ENCODE measurements around the gene ZNF616. TPM values are rescaled to one million over a fixed set of nuclear protein-coding genes. Genes with fewer than 3 reads are reported as not detected.
"Not testable (repeated sequence)": the region's sequence is repeated elsewhere in the genome, so short reads cannot be mapped to it uniquely, and the experiment has no call there.

The ZNF616 gene
- total RNA-seq, 1 donor from 2014 or later = 6.7 TPM

DNA sequence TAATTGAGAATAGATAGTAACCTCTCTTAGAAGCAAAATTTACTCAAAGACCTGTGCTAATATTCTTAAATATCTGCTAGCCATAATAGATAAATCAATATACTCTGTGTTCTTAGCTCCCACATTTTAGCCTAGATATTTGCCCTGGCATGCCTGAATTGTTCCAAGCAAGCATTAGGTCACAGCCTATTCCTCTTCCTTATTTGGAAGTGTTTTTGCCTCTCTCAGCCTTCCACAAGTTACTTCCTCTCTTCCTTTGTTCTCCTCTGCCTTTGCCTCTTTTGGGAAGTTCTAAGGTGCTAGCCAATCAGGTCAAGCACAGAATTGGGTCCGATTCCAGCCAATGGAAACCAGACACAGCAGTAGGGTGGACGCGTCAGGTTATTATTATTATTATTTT is 43.3 kb downstream of the ZNF616 start:
- Mint-ChIP-seq H3K36me3 (ENCODE audit: low read depth) (peaks cover 32% of the 10 kb centered on the region), H3K9me3 (peaks cover 76% of the 10 kb centered on the region), H3K4me1 (ENCODE audit: low read depth) (peaks cover 22% of the 10 kb centered on the region), H3K4me3 (peak overlapping the region; percentile 92)
- H3K27ac Mint-ChIP-seq; DNase-seq (ENCODE audit: low spot score); H3K27me3 Mint-ChIP-seq (ENCODE audit: insufficient read depth); intact Hi-C loops (cut with micrococcal nuclease): not testable (repeated sequence)

DNA sequence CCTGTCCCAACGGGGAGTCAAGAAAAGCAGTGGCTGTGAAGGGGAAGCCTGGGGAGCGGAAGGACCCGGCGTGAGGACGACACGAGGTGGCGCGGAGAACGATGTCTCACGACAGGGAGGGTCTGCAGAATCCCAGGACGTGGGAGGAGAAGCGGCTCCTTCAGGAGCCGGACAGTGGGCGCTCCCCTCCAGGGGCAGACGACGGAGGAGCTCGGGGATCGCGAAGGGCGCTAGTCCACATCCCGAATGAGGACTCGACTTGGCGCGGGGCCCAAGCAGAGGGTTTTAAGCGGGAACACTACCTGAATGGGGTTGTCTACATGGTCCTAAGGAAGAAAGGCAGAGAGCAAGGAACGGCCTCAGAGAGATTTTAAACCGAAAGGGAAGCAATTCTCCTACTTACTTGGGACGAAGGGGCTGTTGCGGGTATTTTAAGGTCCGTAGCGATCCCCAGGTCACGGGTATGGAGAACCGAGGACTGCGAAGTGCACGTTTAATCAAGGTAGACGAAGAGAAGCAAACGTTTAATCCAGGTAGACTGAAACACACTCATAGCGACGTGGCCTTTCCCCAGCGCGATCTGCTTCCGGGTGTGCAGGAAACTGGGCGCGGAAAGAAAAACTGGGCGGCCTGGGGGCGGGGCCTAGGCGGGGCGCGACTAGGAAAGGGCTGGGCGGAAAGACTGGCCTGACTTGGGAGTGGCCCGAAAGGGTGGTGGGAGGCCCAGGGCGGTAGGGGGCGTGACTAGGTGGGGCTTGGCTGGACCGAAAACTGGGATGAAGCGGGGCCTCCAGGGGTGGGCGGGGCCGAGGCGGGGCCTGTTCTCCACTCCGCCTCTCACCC is 44.3 kb downstream of the ZNF616 start, which contains the start of gene ZNF841:
ZNF841 (minus strand) TSS at position 594 of the 843 bp plus-strand sequence. CDS start 10,964 bp downstream, outside the sequence.
- Mint-ChIP-seq H3K4me3 (peak within 1 kb of the TSS; percentile 92), H3K4me1 (ENCODE audit: low read depth) (peaks cover 22% of the 10 kb centered on the region), H3K36me3 (ENCODE audit: low read depth) (peaks cover 38% of the 10 kb centered on the region), H3K27me3 (ENCODE audit: insufficient read depth) (no peaks in the 10 kb centered on the region), H3K27ac (peak within 1 kb of the TSS; percentile 90), H3K9me3 (peaks cover 85% of the 10 kb centered on the region)
- intact Hi-C loops (cut with micrococcal nuclease) = loop anchor here (1.0 to 2.0 kb wide), 4 partner anchors 44 to 95 kb away; partner anchors contain the start of genes PPP2R1A, ZNF432, ZNF614 and ZNF616
- DNase-seq (ENCODE audit: low spot score) = peak; percentile 81

DNA sequence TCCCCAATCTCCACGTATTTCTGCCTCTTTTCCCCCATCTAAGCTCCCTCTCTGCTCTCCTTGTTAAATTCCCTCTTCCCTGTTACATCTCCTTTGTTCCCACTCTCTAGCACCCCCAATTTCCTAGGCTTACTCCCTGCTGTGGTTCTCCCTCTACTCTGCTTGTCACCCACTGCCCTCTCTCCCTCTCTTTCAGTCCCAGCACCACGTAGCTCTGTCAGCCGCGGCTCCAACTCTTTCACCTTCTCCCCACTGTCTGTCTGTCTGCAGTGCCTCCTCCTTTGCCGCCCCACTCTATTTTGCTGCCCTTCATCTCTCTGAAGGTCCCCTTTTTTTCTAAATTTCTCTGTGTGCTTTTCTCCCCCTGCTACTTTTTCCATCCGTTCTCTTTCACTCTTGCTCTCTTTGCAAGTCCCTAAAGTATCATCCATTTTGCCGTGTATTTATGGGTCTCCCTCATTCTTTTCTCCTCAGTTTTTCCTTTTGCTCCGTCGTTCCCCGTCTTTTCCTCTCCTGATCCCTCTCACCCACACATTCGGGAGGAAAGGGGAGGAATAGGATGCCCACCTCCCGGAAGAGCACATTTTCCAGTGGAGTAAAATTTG is 45.1 kb downstream of the ZNF616 start:
- Mint-ChIP-seq H3K4me1 (ENCODE audit: low read depth) (peaks cover 22% of the 10 kb centered on the region), H3K36me3 (ENCODE audit: low read depth) (peaks cover 46% of the 10 kb centered on the region), H3K9me3 (peaks cover 89% of the 10 kb centered on the region), H3K27me3 (ENCODE audit: insufficient read depth) (no peaks in the 10 kb centered on the region), H3K27ac (peak overlapping the region; percentile 90), H3K4me3 (peak overlapping the region; percentile 92)
- intact Hi-C loops (cut with micrococcal nuclease) = loop anchor here (1.0 to 2.0 kb wide), 4 partner anchors 45 to 96 kb away; partner anchors contain the start of genes PPP2R1A, ZNF432, ZNF614 and ZNF616
- DNase-seq (ENCODE audit: low spot score) = no peak

DNA sequence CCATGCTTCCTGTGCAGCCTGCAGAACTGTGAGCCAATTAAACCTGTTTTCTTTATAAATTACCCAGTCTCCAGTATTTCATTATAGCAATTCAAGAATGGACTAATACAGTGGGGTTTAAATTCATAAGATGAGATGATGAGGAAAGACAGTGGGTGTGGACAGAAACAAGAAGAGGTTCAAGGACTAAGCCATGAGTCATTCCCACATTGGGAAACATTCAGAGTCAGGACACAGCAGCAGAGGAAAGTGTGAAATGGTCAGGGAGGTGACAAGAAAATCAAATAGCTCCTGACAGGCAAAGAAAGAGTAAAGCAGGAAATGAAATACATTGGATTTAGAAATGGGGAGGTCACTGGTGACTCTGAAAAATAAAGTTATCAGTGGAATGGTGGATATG is 53.3 kb downstream of the ZNF616 start:
- intact Hi-C loops (cut with micrococcal nuclease) = no loop called here
- peaks cover 80% of the 10 kb centered on the region for H3K9me3 Mint-ChIP-seq
- H3K27me3 Mint-ChIP-seq (ENCODE audit: insufficient read depth) = no peaks in the 10 kb centered on the region

DNA sequence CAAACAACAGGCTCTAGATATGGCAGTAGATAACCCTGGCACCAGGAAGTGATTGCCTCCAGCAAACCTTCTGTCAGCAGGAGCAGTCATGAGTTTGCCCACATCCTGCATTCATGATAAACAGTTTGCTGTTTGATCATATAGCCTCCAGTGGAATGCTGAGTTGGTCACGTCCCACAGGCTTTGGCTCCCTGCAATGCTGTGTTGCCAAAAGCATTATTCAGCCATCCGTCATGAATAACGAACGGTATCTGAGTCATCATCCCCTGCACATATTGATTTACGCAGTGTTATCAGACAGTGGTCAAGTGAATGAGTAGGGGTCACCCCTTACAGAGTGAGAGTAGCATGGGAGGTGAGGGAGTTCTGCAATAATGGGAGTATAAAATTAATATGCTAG is 69.2 kb downstream of the ZNF616 start:
- Mint-ChIP-seq H3K9me3 (peaks cover 81% of the 10 kb centered on the region), H3K4me3 (no peak overlapping the region), H3K27me3 (ENCODE audit: insufficient read depth) (no peaks in the 10 kb centered on the region), H3K27ac (no peak overlapping the region), H3K4me1 (ENCODE audit: low read depth) (no peaks in the 10 kb centered on the region), H3K36me3 (ENCODE audit: low read depth) (peaks cover 83% of the 10 kb centered on the region)
- intact Hi-C loops (cut with micrococcal nuclease) = no loop called here
- no peak for DNase-seq (ENCODE audit: low spot score)

More for the DNA sequence above, 53.3 kb downstream of the ZNF616 start:
- H3K4me1 Mint-ChIP-seq (ENCODE audit: low read depth) = no peaks in the 10 kb centered on the region
- no peak overlapping the region for H3K4me3 Mint-ChIP-seq
- H3K36me3 Mint-ChIP-seq (ENCODE audit: low read depth) = peaks cover 78% of the 10 kb centered on the region
- H3K27ac Mint-ChIP-seq = no peak overlapping the region
- no peak for DNase-seq (ENCODE audit: low spot score)

DNA sequence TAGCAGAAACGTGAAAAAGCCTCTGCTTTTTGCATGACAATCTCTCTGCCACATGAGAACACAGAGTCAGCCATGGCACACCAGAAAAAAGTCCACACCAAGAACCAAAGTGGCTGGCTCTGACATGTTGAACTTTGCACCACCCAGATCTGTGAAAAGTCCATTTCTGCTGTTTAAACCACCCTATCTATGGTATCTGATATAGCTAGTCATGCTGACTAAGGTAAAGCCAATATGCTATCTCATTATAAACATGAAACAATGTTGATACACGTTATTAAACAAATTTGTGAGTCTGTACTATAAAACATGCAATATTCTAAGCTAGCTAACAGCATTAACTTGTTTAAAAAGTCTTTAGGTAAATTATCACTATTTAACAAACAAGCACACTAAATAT is 70.1 kb downstream of the ZNF616 start:
- peaks cover 80% of the 10 kb centered on the region for H3K36me3 Mint-ChIP-seq (ENCODE audit: low read depth)
- no peak overlapping the region for H3K27ac Mint-ChIP-seq
- H3K27me3 Mint-ChIP-seq (ENCODE audit: insufficient read depth) = no peaks in the 10 kb centered on the region
- no peak for DNase-seq (ENCODE audit: low spot score)
- H3K4me3 Mint-ChIP-seq = no peak overlapping the region
- no peaks in the 10 kb centered on the region for H3K4me1 Mint-ChIP-seq (ENCODE audit: low read depth)
- intact Hi-C loops (cut with micrococcal nuclease) = no loop called here
- peaks cover 81% of the 10 kb centered on the region for H3K9me3 Mint-ChIP-seq

DNA sequence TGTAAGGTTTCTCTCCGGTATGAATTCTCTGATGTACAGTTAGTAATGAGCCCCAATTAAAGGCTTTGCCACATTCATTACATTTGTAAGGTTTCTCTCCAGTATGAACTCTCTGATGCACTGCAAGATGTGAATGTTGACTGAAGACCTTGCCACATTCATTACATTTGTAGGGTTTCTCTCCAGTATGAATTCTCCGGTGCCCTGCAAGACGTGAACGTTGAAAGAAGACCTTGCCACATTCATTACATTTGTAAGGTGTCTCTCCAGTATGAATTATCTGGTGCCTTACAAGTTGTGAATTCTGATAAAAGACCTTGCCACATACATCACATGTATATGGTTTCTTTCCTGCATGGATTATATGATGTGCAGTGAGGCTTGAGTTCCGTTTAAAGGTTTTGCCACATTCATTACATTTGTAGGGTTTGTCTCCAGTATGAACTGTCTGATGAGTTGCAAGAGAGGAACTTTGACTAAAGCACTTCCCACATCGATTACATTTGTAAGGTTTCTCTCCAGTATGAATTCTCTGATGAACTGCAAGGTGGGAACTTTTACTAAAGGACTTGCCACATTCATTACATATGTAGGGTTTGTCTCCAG is 73.4 kb downstream of the ZNF616 start:
- Mint-ChIP-seq H3K9me3 (peaks cover 73% of the 10 kb centered on the region), H3K4me3 (no peak overlapping the region), H3K4me1 (ENCODE audit: low read depth) (no peaks in the 10 kb centered on the region)

DNA sequence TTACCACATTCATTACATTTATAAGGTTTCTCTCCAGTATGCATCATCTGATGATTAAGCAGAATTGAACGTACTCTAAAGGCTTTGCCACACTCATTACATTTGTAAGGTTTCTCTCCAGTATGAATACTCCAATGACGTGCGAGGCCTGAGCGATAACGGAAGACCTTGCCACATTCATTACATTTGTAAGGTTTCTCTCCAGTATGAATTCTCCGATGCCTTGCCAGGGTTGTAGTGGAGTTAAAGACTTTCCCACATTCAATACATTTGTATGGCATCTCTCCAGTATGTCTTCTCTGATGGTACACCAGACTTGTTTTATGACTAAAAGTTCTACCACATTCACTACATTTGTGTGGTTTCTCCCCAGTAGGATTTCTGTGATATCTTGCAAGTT is 74.3 kb downstream of the ZNF616 start:
- Mint-ChIP-seq H3K4me1 (ENCODE audit: low read depth) (no peaks in the 10 kb centered on the region), H3K27me3 (ENCODE audit: insufficient read depth) (no peaks in the 10 kb centered on the region), H3K36me3 (ENCODE audit: low read depth) (peaks cover 60% of the 10 kb centered on the region), H3K27ac (no peak overlapping the region), H3K4me3 (no peak overlapping the region), H3K9me3 (peaks cover 73% of the 10 kb centered on the region)
- intact Hi-C loops (cut with micrococcal nuclease) = no loop called here
- no peak for DNase-seq (ENCODE audit: low spot score)

More for the DNA sequence above, 73.4 kb downstream of the ZNF616 start:
- Mint-ChIP-seq H3K27me3 (ENCODE audit: insufficient read depth) (no peaks in the 10 kb centered on the region), H3K27ac (no peak overlapping the region), H3K36me3 (ENCODE audit: low read depth) (peaks cover 70% of the 10 kb centered on the region)
- no peak for DNase-seq (ENCODE audit: low spot score)
- intact Hi-C loops (cut with micrococcal nuclease) = no loop called here

Other genes starting within 250 kb of the ZNF616 start
- gene ZNF649, start 234.9 kb downstream of the ZNF616 start, total RNA-seq = 10.5 and 12.3 TPM in 2 replicates
- gene ZNF613, start 212.5 kb downstream of the ZNF616 start, total RNA-seq = 3.1 and 3.8 TPM in 2 replicates
- 7.9 and 8.7 TPM in 2 replicates for gene ZNF350, start 153.1 kb downstream of the ZNF616 start, total RNA-seq
- gene ZNF615, start 131.7 kb downstream of the ZNF616 start, total RNA-seq = 6.4 and 6.9 TPM in 2 replicates
- gene ZNF614, start 111.6 kb downstream of the ZNF616 start, total RNA-seq = 11.2 and 11.3 TPM in 2 replicates
- 12.5 and 15.0 TPM in 2 replicates for gene ZNF432, start 91.1 kb downstream of the ZNF616 start, total RNA-seq
- gene ZNF841, start 44.2 kb downstream of the ZNF616 start, total RNA-seq = 13.7 and 16.1 TPM in 2 replicates
- 7.8 and 10.8 TPM in 2 replicates for gene ZNF836, start 31.7 kb upstream of the ZNF616 start, total RNA-seq
- gene PPP2R1A, start 50.1 kb upstream of the ZNF616 start, total RNA-seq = 214 and 215 TPM in 2 replicates
- gene ZNF766, start 129.6 kb upstream of the ZNF616 start, total RNA-seq = 13.8 and 16.5 TPM in 2 replicates
- 3.5 and 4.8 TPM in 2 replicates for gene ZNF480, start 157.2 kb upstream of the ZNF616 start, total RNA-seq
- gene ZNF610, start 196.3 kb upstream of the ZNF616 start, total RNA-seq = 0.29 and 0.36 TPM in 2 replicates
- 5.4 and 12.5 TPM in 2 replicates for gene ZNF880, start 230.0 kb upstream of the ZNF616 start, total RNA-seq

All from activated T-helper 1 cell treated with anti-CD3 and anti-CD28 coated beads, Interleukin-12 subunit alpha, Interleukin-12 subunit beta, Interleukin-2, Interleukin-4 antibody, amounts not matched to agents 30 ng/mL and 10 ng/mL and 1 ng/mL, durations not matched to agents 14 hours and 24 hours and 36 hours (primary cell).